Common myeloid progenitor, CD34-positive (primary cell): ENCODE measurements around the gene HMCN2.

Experiments
- CTCF ChIA-PET: fragments of 350-600 bp; sonication (Branson Sonifier 250); formaldehyde crosslinking; loops from one replicate; lab custom pipeline; 2021; ENCODE audit warnings: antibody characterized with exemption; lab: Charles Lee
- POLR2A ChIA-PET: fragments of 350-600 bp; sonication (Branson Sonifier 250); formaldehyde crosslinking; loops from one replicate; lab custom pipeline; 2021; ENCODE audit warnings: antibody characterized with exemption; lab: Charles Lee
- DNase-seq, 3 donors: peaks; one replicate each; pipeline versions ENCODE4 v3.0.0 to v3.0.0-alpha.2; 2013
- H3K27ac ChIP-seq, 2 experiments: 1 replicate in 1 of 2; 2 replicates in 1 of 2; pipeline ENCODE4 v1.7.0; 2013; ENCODE audit warnings: inconsistent platforms in 2 of 2, low read length in 2 of 2, mild to moderate bottlenecking in 2 of 2, low read depth in 1 of 2, moderate library complexity in 1 of 2; ENCODE audit not compliant: severe bottlenecking in 2 of 2, insufficient read depth in 1 of 2, poor library complexity in 1 of 2
- H3K27me3 ChIP-seq, 5 experiments: replicated peaks in 2 of 5; 1 replicate in 3 of 5; 2 replicates in 2 of 5; pipeline versions ENCODE4 v1.6.1 to v1.7.0; 2013; ENCODE audit warnings: low read length in 4 of 5, mild to moderate bottlenecking in 2 of 5, moderate library complexity in 2 of 5, inconsistent platforms in 1 of 5; ENCODE audit not compliant: insufficient read depth in 5 of 5, control insufficient read depth in 4 of 5
- H3K36me3 ChIP-seq, 4 experiments: 1 replicate in 2 of 4; 2 replicates in 2 of 4; pipeline versions ENCODE4 v1.6.1 to v1.7.0; 2013; ENCODE audit warnings: low read length in 3 of 4, control low read depth in 1 of 4, mild to moderate bottlenecking in 1 of 4; ENCODE audit not compliant: control insufficient read depth in 4 of 4, insufficient read depth in 4 of 4
- H3K4me1 ChIP-seq, 4 experiments: 1 replicate in 3 of 4; 2 replicates in 1 of 4; pipeline versions ENCODE4 v1.6.1 to v1.7.1; 2013; ENCODE audit warnings: low read length in 3 of 4, mild to moderate bottlenecking in 3 of 4, control low read depth in 1 of 4, inconsistent platforms in 1 of 4, moderate library complexity in 1 of 4; ENCODE audit not compliant: control insufficient read depth in 4 of 4, insufficient read depth in 4 of 4; ENCODE audit errors: control extremely low read depth in 1 of 4
- H3K4me3 ChIP-seq, 7 experiments: 1 replicate in 4 of 7; 2 replicates in 3 of 7; pipeline versions ENCODE4 v1.5.1 to v1.7.0; 2013; ENCODE audit warnings: mild to moderate bottlenecking in 7 of 7, low read length in 6 of 7, moderate library complexity in 6 of 7, inconsistent platforms in 2 of 7, low read depth in 2 of 7, control low read depth in 1 of 7; ENCODE audit not compliant: insufficient read depth in 4 of 7, control insufficient read depth in 1 of 7; ENCODE audit errors: extremely low read depth in 1 of 7
- H3K9me3 ChIP-seq, 5 experiments: 1 replicate in 4 of 5; 2 replicates in 1 of 5; pipeline versions ENCODE4 v1.6.1 to v1.7.1; 2013; ENCODE audit warnings: low read length in 4 of 5, mild to moderate bottlenecking in 2 of 5, inconsistent platforms in 1 of 5, low read depth in 1 of 5, moderate library complexity in 1 of 5; ENCODE audit not compliant: control insufficient read depth in 4 of 5, insufficient read depth in 2 of 5; ENCODE audit errors: control extremely low read depth in 1 of 5
- WGBS: methylation state at CpG from one replicate; pipeline ENCODE4 v1.1.5; 2013; ENCODE audit not compliant: insufficient coverage; 5-methylcytosine and 5-hydroxymethylcytosine counted together

HMCN2 gene

DNA sequence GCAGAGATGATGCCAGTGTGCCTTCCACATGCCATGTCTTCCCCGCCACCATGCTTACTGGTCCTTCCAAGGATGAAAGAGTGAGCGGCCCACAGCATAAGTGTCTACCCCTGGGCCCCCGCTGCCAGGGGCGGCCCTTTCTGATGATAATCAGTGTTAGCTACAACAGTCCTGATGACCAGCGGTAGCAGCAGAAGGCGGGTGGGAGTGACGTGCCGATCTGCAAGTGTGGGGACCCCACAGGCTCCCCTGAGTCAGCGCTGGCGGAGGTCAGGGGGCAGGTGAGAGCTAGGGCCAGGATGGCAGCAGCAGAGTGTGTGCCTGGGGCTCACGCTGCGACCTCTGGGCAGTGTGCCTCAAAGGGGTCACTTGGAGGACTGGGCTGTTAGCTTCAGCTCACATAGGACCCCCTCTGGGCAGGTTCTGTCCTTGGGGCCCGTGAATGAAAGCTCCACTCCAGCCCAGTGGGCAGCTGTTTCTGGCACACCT lies 80.4 kb downstream of the HMCN2 start:
- POLR2A ChIA-PET, result no interaction called here
- 83% methylated on average over 13 of the region's 13 CpGs for WGBS

DNA sequence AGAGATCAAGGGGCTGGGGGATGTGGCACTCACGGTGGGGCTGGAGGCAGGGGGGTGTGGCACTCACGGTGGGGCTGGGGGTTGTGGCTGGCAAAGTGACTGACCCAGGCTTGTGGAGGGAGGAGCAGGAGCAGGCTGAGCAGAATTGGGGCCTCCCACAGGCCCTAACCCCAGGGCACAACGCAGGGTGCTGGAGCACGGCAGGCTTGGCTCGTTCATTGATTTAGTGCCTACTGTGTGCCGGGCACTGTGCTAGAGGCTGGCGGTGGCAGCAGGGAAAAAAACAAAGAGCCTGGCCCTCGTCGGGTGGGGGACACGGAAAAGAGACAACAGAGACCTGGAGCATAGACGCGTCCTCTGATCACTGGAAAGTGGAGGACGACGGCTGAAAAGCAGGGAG lies 80.9 kb downstream of the HMCN2 start:
- POLR2A ChIA-PET, result no interaction called here
- DNase-seq, result no peak
- Histone ChIP-seq H3K27me3 (peaks cover 0 to 3% (median 2%) of the 10 kb centered on the region in 5 experiments), H3K9me3 (no peaks in the 10 kb centered on the region), H3K4me3 (no peak overlapping the region), H3K4me1 (no peaks in the 10 kb centered on the region), H3K27ac (no peak overlapping the region), H3K36me3 (no peaks in the 10 kb centered on the region)
- CTCF ChIA-PET, result no interaction called here
- 84% methylated on average over 14 of the region's 14 CpGs for WGBS

More for the DNA sequence above, 80.4 kb downstream of the HMCN2 start:
- CTCF ChIA-PET, result no interaction called here
- peaks cover 0 to 4% (median 2%) of the 10 kb centered on the region in 5 experiments for H3K27me3 ChIP-seq
- no peaks in the 10 kb centered on the region for H3K9me3 ChIP-seq
- H3K4me1 ChIP-seq, result no peaks in the 10 kb centered on the region
- no peak overlapping the region for H3K27ac ChIP-seq
- no peak for DNase-seq
- H3K36me3 ChIP-seq, result no peaks in the 10 kb centered on the region
- H3K4me3 ChIP-seq, result no peak overlapping the region

DNA sequence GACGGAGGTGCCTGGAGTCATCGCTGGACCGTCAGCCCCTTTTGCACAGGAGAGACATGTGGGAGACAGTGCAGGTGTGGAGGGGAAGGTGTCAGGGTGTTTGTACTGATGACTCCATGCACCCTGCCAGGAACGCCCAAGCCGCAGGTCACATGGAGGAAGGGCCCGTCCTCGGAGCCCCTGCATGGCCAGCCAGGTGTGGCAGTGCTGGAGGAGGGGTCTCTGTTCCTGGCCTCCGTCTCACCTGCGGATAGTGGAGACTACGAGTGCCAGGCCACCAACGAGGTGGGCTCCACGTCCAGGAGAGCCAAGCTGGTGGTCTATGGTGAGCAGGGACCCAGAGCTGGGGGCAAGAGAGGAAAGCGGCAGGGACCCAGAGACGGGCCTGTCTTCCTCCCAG lies 81.5 kb downstream of the HMCN2 start:
- Histone ChIP-seq H3K4me1 (no peaks in the 10 kb centered on the region), H3K27me3 (peaks cover 0 to 3% (median 2%) of the 10 kb centered on the region in 5 experiments), H3K4me3 (no peak overlapping the region), H3K36me3 (no peaks in the 10 kb centered on the region), H3K9me3 (no peaks in the 10 kb centered on the region), H3K27ac (no peak overlapping the region)
- no peak for DNase-seq
- ChIA-PET CTCF (no interaction called here), POLR2A (no interaction called here)
- WGBS, result 95% methylated on average over 11 of the region's 14 CpGs

DNA sequence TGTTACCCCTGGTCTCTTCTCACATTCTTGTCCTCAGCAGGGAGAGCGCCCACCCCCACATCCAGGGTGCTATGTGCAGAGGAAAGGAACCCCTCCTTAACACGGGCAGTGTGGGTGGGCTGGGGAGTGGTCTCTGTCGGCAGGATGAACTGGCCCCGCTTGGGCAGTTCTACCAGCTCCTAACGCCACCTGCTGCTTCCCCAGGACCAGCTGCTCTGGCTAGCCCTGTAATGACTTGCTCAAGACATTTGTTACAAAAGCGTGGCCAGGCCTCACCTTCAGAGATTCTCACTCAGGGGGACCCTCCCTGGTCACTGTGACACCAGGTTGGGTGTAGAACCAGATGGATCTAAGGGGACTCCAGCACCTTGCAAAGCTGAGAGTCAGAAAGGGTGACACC lies 82.4 kb downstream of the HMCN2 start:
- Histone ChIP-seq H3K9me3 (no peaks in the 10 kb centered on the region), H3K27me3 (peaks cover 0 to 3% (median under 1%) of the 10 kb centered on the region in 5 experiments), H3K36me3 (no peaks in the 10 kb centered on the region), H3K4me3 (no peak overlapping the region), H3K4me1 (no peaks in the 10 kb centered on the region), H3K27ac (no peak overlapping the region)
- ChIA-PET CTCF (no interaction called here), POLR2A (no interaction called here)
- 82% methylated on average over 2 of the region's 6 CpGs for WGBS
- DNase-seq, result no peak

DNA sequence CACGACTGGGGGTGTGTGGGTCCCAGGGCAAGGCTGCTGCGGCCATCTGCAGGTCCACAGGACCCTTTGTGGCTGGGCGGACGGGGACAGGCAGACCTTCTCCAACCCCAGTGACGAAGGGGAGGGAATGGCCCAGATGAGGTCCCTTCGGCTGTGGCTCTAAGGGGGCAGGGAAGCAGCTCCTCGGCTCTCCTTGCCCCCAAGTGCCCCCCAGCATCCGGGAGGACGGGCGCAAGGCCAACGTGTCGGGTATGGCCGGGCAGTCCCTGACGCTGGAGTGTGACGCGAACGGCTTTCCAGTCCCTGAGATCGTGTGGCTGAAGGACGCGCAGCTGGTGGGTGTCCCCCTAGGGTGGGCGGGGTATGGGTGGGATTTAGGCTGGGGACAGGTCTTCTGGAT lies 82.8 kb downstream of the HMCN2 start:
- Histone ChIP-seq H3K4me1 (no peaks in the 10 kb centered on the region), H3K36me3 (no peaks in the 10 kb centered on the region), H3K27ac (no peak overlapping the region), H3K27me3 (peaks cover 0 to 3% (median 0%) of the 10 kb centered on the region in 5 experiments), H3K4me3 (no peak overlapping the region), H3K9me3 (no peaks in the 10 kb centered on the region)
- DNase-seq, result no peak
- 85% methylated on average over 12 of the region's 21 CpGs for WGBS
- CTCF ChIA-PET, result no interaction called here
- POLR2A ChIA-PET, result no interaction called here

DNA sequence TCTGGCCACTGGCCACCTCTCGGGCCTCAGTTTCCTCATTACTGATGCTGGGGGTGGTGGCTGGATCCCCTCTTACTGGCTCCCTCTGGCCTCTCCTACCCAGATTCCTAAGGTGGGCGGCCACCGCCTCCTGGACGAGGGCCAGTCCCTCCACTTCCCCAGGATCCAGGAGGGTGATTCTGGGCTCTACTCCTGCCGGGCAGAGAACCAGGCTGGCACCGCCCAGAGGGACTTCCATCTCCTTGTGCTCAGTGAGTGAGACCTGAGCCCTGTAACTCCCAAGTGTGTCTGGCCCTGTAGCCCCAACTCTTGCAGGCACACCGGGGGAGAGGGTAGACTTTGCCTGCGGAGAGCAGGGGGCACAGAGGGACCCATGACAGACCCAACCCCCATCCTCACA lies 83.3 kb downstream of the HMCN2 start:
- CTCF ChIA-PET, result no interaction called here
- 79% methylated on average over 8 of the region's 8 CpGs for WGBS

DNA sequence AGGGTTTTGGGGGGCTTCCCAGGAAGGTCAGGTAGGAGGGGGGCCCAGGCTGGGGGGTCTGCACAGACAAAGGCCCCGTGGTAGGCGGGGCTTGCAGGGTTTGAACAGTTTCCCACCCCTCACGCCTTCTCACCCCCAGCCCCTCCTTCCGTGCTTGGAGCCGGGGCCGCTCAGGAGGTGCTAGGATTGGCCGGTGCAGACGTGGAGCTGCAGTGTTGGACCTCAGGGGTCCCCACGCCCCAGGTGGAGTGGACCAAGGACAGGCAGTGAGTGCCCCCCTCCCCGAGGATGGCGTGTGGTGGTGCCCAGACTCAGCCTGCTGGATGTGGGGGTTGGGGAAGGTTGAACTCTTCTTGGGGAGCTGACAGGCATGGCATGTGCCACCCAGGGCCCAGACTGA lies 83.8 kb downstream of the HMCN2 start:
- POLR2A ChIA-PET, result no interaction called here
- Histone ChIP-seq H3K4me1 (no peaks in the 10 kb centered on the region), H3K36me3 (no peaks in the 10 kb centered on the region), H3K27ac (no peak overlapping the region), H3K9me3 (no peaks in the 10 kb centered on the region), H3K4me3 (no peak overlapping the region), H3K27me3 (peaks cover 0 to 3% (median 0%) of the 10 kb centered on the region in 5 experiments)
- CTCF ChIA-PET, result no interaction called here
- 80% methylated on average over 9 of the region's 11 CpGs for WGBS
- DNase-seq, result no peak

More for the DNA sequence above, 83.3 kb downstream of the HMCN2 start:
- Histone ChIP-seq H3K27me3 (peaks cover 0 to 3% (median 0%) of the 10 kb centered on the region in 5 experiments), H3K4me1 (no peaks in the 10 kb centered on the region), H3K36me3 (no peaks in the 10 kb centered on the region), H3K9me3 (no peaks in the 10 kb centered on the region), H3K27ac (no peak overlapping the region), H3K4me3 (no peak overlapping the region)
- DNase-seq, result no peak
- POLR2A ChIA-PET, result no interaction called here
